Ecto neural progenitor cell (in vitro differentiated cells): ENCODE data around the gene ZNF521.

Experiments used
- DNase-seq: peaks from one replicate; pipeline ENCODE4 v3.0.0-alpha.2; 2018; ENCODE audit warnings: low spot score

Gene ZNF521

DNA sequence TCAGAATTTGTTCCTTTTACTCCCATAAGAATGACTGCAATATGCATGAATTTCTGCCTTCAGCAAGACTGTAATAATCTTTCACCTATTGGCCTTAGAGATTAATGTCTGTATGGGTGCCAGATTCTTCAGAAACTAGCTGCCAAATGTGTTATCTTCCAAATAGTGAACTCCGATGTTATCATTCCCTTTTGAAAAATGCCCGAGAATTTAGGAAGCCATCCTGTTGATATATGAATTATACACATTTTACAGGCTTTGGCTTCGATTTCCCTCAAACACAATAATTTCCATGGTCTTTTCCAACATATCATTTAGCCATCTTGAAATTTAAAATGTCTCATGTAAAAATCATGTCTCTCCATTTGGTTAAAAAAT, 101.5 kb downstream of the ZNF521 start:
- DNase-seq, result no peak

DNA sequence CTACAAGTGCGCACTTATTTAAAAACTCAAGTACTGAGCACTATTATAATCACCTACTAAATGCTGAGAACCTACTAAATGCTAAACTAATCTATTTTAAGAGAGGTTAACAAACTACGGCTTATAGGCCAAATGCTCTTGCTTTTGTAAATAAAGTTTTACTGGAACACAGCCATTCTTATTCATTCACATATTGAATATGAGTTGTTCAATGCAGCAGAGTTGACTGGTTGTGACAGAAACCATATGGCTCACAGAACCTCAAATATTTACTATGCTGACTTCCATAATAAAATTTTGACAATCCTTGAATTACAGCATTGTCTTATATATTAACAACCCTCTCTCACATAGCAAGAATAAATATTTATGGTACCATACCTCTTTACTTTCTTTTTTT, 103.2 kb downstream of the ZNF521 start:
- no peak for DNase-seq

DNA sequence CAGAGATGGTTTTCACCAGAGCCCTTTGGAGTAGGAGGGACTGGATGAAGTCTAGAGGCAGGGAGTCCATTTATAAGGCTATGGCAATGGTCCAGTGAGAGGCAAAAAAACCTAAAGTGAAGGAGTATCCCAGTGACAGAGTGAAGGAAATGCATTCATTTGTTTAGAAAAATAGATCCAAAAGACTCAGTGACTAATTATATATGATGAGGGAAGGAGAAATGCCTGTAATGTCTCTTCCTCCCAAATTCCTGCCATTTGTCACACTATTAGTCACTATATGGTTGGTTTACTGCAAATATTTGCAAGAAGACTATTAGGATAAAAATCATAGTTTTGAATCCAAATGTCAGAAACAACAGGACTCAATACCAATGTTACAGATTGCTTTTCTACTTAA, 104.2 kb downstream of the ZNF521 start:
- DNase-seq, result no peak

DNA sequence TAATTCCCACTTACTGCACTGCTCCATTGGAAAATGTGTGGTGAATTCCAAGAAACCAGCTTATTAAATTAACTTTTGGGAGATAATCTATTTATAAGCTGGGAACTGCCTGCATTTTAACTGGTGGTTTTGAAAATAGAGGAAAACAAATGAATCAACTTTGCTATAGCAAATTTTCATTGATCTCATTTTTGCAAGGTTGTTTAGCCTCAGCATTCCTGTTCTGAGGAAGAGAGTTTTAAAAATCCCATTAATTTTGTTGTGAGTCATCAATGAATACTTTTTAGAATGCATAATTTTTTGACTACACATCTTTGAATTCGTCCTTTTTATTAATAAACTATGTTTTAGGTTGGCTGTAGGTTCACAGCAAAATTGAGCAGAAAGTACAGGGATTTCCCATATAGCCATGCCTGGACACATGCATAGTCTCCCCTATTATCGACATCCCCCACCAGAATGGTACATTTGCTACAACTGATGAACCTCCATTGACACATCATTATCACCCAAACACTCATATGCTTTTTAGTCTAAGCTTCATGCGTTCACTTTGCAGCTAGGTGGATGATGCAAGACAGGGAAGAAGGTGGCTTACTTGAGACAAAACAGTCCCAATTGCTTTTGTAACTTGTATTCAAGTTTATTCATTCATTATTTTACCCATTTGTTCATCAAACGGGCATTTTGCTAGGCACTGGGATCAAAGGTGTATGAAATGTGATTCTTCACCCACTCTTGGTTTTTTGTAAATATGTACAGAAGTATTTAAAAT, 106.9 kb downstream of the ZNF521 start:
- DNase-seq, result no peak

DNA sequence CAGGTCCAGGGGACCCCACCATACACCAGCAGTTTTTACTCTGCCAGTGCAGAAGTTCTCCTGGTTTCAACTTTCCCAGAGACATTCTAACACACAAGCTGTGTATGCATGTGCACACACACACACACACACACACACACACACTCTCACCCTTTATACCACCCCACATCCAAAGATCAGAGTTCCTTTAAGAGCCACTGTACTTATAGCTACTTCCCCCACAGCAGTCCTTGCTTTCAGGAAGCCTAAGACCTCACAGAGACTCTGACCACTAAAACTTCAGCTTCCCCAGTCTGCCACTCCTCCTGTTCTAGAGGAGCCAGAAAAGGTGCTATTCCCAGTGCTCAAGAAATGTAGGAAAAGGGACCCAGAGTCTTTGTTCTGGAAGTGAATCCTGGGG, 107.8 kb downstream of the ZNF521 start:
- DNase-seq, result no peak

DNA sequence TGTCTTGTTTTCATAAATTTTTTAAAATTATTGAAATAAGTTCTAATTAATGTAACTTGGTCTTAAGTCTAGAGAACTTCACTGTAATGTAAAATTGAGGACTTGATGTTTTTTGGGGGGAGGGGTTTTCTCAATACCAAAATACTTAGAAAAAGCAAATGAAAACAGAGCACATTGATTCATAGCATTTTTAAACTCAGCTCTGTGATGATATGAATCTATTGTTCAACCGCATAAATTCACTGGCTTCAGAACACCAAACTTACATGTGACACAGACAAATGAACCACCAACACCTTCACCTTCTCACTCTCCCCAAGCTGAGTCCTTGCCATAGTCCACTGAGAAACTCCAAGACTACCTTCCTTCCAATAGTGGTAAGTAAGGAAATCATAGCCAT, 108.2 kb downstream of the ZNF521 start:
- no peak for DNase-seq

DNA sequence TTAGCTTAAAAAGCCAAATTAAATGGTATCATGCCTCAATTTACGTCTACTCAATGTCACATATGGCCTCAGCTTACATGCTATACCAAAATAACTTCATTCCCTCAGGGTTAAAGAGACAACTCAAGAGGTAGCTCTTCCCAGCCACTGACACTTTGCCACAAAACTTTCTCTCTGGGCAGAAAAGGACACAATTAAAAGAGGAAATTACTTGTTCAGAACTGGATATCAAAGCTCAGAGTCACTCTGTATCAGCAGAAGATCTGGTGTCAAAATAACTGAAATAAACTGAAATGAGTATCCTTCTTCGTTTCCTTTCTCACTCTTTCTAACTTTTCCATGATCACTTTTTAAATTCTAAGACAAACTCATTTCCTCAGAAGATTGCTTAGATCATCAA, 108.7 kb downstream of the ZNF521 start:
- no peak for DNase-seq

DNA sequence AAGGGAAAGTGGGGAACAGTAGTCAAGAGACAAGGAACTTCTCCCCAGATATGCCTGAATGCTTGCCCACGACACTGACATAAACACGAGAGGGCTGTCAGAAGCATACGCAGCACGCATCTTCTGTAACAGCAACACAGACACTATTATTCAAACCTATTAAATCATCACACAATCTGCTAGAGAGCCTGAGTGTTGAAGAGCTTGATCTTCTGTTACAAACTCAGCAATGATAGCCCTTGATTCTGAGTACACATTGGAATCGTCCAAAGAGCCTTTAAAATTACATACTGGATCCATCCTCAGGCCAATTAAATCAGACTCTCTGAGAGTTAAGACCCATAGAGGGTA, 111.6 kb downstream of the ZNF521 start:
- no peak for DNase-seq

DNA sequence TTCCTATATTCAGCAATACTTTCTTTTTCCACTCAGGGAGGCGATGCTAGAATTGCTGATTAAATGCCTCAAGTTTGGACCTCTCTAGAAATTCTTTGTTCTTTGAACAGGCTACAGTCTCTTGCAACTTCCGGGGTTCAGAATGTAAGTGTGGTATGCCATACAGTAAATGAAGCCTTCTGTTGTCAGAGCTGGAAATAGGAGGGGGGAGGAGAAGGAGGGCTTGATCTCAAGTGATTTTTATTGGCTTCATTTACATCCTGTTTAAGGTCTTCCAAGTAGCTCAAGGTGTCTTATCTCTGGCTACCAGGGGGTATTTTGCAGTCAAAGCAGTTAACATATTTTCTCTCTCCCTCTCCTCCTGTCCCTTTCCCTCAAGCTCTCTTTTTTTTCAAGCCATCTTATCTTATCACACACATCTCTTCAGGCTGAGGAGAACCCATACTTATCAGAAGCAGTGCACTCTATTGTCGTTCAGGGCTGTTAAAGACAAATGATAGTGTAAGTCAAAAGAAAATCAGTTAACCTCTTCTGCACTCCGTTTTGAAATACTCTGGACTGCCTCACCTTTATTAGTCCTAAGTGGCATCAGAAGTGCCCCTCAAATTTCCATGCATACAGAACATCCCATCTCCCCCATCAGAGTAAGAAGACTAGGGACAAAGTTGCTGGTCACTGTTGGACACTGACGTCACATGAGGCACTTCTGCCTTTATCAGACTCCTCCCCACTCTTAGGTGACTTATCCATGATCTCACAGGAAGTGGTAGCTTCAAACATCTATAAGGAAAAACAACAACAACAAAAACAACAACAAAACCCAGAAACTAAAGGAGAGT, 112.2 kb downstream of the ZNF521 start:
- DNase-seq, result no peak

DNA sequence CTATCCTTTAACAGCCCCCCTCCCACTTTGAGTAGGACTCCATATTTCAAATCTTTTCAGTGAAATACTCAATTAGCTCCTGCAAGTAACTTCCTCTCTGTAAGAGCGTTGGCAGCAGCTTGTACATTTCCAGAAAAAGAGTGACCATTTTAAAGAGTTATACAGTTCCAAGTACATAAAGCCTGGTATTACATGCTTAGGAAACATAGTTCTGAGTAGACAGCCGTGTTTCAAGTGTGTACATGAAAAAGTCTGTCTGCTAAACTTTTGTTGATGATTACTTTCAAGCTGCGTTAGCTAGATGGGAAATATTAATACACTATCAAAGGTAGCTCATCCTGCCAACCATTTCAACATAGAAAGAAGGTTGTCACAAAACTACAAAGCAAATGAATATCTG, 112.8 kb downstream of the ZNF521 start:
- DNase-seq, result no peak

DNA sequence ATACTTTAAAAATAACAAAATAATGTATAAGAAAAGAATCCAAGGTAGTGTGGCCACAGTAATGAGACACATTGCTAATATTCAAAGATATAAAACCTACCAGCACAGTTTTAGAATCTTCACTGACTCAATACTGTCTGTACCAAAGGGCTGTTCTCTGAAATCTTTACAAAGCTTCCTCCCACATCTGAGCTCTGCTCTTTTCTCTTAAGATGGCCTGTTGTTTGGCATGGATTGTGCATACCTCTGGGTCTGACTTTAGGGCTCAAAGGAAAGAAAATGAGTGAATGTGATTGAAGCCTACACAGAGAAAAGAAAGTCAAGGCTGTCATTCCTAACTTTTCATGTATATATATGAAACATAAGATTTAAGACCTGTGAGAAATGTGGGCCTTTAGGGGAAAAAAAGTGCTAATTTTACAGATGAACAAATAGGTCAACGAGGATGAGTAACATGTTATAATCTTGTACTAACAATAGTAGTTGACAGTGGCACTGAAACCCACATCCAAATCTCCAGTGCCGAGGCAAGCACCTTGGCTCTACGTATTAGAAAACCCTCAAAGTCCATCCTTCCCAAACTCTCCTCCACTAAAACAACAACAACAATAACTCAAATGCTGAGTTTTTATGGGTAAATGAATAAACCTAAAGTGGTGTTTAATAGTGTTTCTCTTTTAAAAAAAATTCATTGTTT, 114.2 kb downstream of the ZNF521 start:
- DNase-seq, result no peak

DNA sequence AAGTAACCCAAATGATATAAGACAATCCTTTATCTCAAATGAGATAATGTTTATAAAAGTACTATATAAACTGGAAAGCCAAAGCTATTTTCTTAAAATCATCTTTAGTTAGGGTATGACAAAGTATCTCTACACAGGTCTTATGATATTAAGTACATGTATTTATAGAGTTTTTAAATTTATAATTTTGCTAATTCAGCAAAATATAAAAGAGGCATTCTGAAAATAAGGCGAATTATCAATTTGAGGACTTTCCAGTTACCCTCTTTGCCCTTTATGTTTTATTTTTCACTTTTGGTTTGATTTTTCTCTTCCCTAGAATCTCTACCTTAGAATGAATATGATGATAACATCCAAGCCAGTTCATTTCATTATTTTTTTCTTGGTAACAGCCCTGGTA, 115.2 kb downstream of the ZNF521 start:
- no peak for DNase-seq

DNA sequence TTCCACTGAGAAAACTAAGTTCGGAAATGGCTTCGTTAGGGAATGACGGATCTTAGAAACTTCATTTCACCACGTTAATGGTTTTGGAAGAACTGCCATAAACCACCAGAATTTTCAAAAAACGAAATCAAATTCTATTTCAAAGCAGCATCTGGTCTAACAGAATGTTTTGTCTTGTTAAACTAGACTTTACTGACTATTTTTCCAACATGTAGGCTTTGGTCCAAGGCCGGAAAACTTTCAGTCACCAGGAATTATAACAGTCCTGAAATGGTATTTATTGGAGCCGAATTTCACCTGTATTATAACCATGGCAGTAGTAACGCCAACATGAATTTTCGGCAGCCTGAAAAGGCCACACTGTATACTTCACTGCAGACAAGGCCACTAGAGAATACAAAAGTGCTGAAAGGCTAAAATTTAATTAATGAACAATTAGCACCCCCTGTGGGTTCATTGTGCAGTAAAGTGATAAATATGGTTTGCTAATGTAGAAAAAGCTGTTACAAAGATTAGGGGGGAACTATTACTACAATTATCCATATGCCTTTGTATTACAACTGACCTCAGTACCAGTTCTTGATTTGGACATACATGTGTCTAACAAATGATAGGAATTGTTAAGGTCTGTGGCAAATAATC, 116.4 kb downstream of the ZNF521 start:
- DNase-seq, result no peak

DNA sequence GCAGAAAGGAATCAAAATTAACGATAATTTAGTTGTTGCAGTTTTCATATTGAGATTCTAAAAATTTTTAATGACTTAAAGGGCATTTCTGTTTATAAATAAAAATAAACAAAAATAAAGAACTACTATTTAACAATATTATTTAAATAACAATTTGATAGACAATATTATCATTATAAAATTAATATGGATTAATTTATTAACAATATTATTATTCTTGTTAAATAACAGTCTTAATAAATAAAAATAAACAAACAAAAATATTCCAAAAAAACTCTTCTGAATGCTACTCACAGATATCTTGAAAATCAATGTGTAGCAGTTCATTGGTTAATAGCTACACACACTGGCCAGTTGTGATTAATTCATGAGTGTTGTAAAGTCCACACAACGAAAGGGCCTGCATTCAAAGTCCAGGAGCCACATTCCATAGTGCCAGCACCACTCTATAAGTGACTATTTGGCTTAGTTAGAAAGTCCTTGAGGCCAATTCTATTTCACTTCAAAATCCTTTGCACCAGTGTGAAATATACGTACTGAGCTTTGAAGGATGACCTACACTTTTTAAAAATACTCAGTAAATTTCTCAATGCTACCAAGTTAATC, 117.1 kb downstream of the ZNF521 start:
- no peak for DNase-seq

DNA sequence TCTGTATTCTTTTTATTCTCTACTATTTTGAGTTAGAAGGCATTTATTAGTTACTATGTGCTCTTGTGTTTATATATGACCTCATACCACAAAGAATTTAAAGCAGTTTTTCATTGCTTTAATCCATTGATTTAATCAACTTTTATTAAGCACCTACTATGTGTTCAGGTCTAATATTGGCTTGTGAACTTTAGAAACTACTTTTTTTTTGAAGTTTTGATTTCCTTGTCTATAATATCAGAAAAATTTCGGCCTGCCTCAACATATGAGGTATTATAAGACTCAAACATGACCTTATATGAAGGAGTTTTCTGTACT, 117.7 kb downstream of the ZNF521 start:
- no peak for DNase-seq

DNA sequence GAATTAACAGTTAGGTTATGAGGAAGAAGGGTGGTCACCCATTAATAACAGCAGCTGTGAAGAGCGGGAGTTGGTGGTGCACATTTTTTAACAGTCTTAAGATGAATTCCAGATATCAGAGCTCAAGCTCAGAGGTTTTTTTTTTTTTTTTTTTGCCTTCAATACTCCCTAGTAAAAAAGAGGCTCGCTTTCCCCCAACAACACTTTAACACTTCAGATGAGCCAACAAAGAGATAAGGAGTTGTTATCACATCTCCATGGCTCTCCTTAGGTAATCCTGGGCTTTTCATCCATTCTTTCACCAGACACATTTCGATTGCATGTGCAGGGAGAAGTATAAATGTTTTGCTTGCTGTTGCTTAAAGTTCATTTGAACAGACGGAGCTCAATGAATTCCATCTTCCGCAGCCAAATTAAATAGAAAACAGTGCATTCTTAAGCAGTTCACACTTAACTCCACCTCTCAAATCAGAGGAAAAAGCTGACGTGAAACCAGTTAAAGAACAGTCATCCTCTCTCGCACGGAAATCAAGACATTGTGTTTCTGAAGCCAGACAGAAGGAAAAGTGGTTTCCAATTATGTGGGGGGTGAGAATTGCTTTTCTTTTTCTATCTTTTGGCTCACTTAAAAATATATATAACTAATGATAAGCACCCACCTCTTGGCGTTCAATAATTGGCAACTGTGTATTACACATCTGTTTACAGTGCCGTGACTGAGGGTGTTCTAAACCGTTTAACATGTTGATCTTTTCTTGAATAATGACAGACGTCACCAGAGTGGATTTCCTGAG, 118.2 kb downstream of the ZNF521 start:
- DNase-seq, result no peak

DNA sequence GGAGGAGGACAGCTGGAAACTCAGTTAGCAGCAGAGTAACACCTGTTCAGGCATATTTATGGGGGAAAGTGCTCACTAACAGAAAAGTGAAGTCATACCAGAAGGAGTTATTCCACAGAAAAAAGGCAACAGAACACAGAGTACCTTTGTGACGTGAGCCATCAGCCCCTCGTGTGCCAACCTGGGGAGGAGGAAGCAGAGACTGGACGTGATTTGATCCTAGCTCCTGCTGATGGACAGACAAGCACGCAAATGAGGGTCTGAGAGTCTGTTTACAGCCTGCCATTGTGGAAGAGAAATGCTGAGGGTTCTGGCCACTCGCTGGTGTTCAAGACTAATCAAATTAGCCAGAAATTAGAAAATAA, 120.7 kb downstream of the ZNF521 start:
- DNase-seq, result no peak

DNA sequence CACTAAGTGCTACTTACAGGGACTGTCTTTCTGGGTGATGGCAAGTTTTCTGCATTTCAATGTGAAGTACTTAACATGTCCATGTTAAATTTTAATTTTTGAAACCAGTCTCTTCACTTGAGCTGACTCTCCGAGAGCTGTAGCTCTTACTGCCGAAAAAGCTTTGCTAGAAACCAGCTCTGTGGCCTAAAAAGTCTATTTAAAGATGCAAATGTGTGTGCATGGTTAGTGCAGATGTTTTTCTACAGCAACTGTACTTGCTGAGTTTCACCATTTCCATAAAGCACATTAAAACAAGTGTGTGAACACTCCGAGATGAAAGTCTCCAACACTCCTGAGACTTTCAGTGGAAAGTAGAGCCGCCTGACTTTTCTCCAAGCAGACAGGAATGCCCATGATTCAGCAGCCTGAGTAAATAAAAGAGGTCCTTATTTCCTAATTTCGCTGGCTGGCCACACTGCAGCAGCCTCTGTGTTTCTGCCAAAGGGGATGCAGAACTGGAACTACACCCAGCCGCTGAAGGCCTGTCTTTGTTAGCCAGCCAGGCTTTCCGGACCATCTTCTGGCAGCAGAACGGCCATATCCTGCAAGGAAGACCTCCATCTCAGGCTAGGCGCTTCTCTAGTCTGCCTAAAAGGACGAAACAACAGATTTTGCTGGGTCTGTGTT, 121.2 kb downstream of the ZNF521 start:
- no peak for DNase-seq

DNA sequence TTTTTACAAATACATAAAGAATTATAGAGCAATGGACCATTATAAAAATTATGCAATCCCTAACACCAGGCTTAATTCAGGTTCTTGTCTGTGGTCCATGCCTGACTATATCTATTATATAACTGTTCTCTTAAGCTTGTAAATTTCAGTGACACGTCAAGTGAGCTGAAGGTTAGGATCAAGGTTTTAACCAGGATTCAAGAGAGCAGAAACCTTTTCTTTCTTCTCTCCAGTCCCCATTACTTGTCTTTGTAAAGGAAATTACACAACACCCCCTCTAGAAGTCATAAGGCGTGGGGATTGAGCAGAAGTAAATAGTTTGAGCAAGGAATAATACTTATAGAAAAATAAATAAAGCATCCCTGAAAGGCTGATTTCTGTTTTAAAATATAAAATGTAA, 122.0 kb downstream of the ZNF521 start:
- DNase-seq, result no peak

DNA sequence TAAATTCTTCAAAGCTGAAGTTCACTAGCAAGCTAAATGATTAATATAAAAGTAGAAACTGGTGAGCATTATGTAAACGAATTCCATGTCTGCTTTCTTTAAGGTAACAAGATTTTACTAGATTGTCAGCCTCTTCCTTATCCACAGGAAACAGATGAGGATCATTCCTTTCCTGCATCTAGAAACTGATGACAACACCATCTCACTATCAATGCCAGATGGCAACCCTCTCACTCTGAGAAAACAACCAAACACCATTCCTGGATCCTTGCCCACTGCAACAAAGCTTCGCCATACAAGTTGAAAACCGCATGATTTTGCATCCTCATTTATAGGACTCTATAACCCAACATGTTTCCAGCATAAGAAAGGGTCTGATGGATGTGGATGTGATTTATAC, 122.9 kb downstream of the ZNF521 start:
- no peak for DNase-seq

DNA sequence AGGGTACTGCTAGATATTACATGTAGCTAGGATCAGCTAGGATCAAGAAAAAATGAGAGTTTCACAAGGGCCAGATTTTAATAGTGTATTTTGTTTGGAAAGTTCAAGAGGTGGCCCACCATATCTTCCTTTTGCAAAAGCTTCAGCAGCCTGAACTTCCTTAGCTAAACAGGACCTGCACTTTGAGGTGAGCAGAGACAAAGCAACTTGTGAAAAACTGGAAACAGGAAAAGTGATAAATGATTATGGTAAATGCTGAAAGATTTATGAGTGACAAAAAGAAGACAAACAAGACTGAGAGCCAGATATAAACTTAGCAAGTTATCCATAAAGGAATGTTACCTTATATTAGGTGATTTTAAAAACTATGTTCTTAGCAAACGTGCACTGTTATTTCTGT, 123.6 kb downstream of the ZNF521 start:
- no peak for DNase-seq
